ENCODE data around the gene GAB3.

DNA sequence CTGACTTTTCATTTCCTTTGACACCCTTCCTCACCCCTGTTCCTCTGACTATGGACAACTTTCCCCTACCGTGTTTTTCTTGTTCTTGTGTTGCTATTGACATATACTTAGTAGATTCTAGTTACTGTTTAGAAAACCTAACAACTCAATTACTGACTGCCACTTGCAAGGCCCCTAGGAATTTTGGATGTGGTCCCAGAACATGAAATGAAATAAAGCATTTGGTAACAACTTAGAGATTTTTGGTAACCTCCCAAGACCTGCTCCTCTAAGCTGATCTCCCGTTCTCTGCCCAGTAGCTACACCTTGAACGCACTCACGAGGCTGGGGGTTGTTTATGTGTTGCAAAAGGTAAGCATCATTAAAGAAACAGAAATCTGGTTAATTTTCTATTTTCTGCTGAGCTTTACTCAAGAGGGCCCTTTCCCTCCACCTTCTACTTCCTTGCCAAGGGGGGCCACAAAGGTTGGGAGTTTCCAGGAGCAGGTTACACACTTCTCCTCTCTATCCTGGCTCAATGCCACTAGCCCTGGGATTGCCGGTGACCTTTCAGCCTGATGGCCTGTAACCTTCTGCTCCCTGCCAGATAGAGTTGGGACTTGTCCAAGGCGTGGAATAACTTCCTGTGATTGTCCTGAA, 20.5 kb downstream of the GAB3 start:
- TF ChIP-seq CTCF (IDR thresholded peaks at IDR 0.05): no peak
- no peak for TF ChIP-seq EP300 (IDR thresholded peaks at IDR 0.05)
- no peak for TF ChIP-seq POLR2A (IDR thresholded peaks at IDR 0.05; ENCODE audit: low read depth)
- peak; percentile 31 to 36 for TF ChIP-seq POLR2AphosphoS5 (IDR thresholded peaks at IDR 0.05)
